GM12878 (cell line): ENCODE measurements around the gene NKRF. TPM values are rescaled to one million over a fixed set of nuclear protein-coding genes. Genes with fewer than 3 reads are reported as not detected.

Experiments used
- ATAC-seq: fragments of 200-7000 bp; cut with Tn5 transposase; 3 replicates; pipeline ENCODE4 v1.9.1; 2020; ENCODE audit warnings: mild to moderate bottlenecking, moderate library complexity
- BruUV-seq: library from RNA; stranded (reverse); fragments of 400-500 nt; replicated peaks from 2 replicates; lab custom pipeline; 2021; lab: Mats Ljungman, UMichigan
- CTCF ChIA-PET: fragments of 300-600 bp; sonication (Branson Sonifier 250); formaldehyde crosslinking; extraction: SDS; loops from one replicate; lab custom pipeline; 2021; ENCODE audit warnings: inconsistent platforms; lab: Yijun Ruan, JAX
- POLR2A ChIA-PET: fragments of 350-600 bp; formaldehyde crosslinking; extraction: SDS; loops from one replicate; lab custom pipeline; 2021; ENCODE audit warnings: inconsistent platforms; lab: Charles Lee
- RAD21 ChIA-PET: fragments of 300-600 bp; sonication (Branson Sonifier 250); formaldehyde crosslinking; loops from one replicate; lab custom pipeline; 2023; ENCODE audit warnings: antibody characterized with exemption; ENCODE audit not compliant: unreplicated experiment; lab: Charles Lee
- SMC1A ChIA-PET: fragments of 300-600 bp; sonication (Branson Sonifier 250); formaldehyde crosslinking; loops from one replicate; lab custom pipeline; 2023; ENCODE audit not compliant: unreplicated experiment, uncharacterized antibody; lab: Charles Lee
- DNase-seq: peaks from one replicate; pipeline ENCODE4 v3.0.0-alpha.2; 2011; ENCODE audit warnings: low read depth, low spot score
- FAIRE-seq: peaks from 3 replicates; lab custom pipeline; 2011; peaks lifted over from hg19 to GRCh38; lab: Jason Lieb, UNC
- H2AFZ ChIP-seq: 2 replicates; pipeline ENCODE4 v1.6.0; 2011; ENCODE audit warnings: low read depth, low read length, control low read depth; ENCODE audit not compliant: control insufficient read depth
- H3K27ac ChIP-seq: 2 replicates; pipeline ENCODE4 v1.5.1; 2011; ENCODE audit warnings: control low read depth; ENCODE audit not compliant: control insufficient read depth, insufficient read depth
- H3K27me3 ChIP-seq, 2 experiments: replicated peaks in 1 of 2; 2 replicates each; pipeline versions ENCODE4 v1.6.0 to v1.6.1; 2011; ENCODE audit warnings: low read length in 1 of 2; ENCODE audit not compliant: control insufficient read depth in 2 of 2, insufficient read depth in 2 of 2
- H3K36me3 ChIP-seq, 2 experiments: 2 replicates each; pipeline ENCODE4 v1.5.1; 2011; ENCODE audit warnings: low read length in 1 of 2; ENCODE audit not compliant: control insufficient read depth in 2 of 2, insufficient read depth in 2 of 2
- H3K4me1 ChIP-seq: 2 replicates; pipeline ENCODE4 v1.6.1; 2011; ENCODE audit warnings: mild to moderate bottlenecking, low read length, moderate library complexity, mixed read lengths; ENCODE audit not compliant: control insufficient read depth, insufficient read depth
- H3K4me2 ChIP-seq: 2 replicates; pipeline ENCODE4 v1.6.0; 2011; ENCODE audit warnings: control low read depth; ENCODE audit not compliant: control insufficient read depth, insufficient read depth
- H3K4me3 ChIP-seq: fragments of 200-600 bp; sonication (generic); 2 replicates; pipeline ENCODE4 v1.5.1; 2016
- H3K79me2 ChIP-seq: 2 replicates; pipeline ENCODE4 v1.6.0; 2011; ENCODE audit warnings: low read length; ENCODE audit not compliant: control insufficient read depth, insufficient read depth
- H3K9ac ChIP-seq: 2 replicates; pipeline ENCODE4 v1.8.0; 2011; ENCODE audit warnings: low read length, control low read depth, mixed read lengths; ENCODE audit not compliant: control insufficient read depth, insufficient read depth
- H3K9me3 ChIP-seq: replicated peaks from 3 replicates; pipeline ENCODE4 v1.5.1; 2011; ENCODE audit warnings: mild to moderate bottlenecking, low read length; ENCODE audit not compliant: control insufficient read depth, insufficient read depth
- H4K20me1 ChIP-seq: 2 replicates; pipeline ENCODE4 v1.6.0; 2011; ENCODE audit not compliant: control insufficient read depth, insufficient read depth
- CEBPB ChIP-seq, 2 experiments: fragments of 150-350 bp in 1 of 2; IDR thresholded peaks; 2 replicates each; pipeline ENCODE4 v1.6.1; 2012 to 2014; ENCODE audit warnings: low read depth in 2 of 2, low read length in 2 of 2, borderline replicate concordance in 1 of 2, inconsistent platforms in 1 of 2
- IRF5 ChIP-seq: fragments of 450-650 bp; IDR thresholded peaks from 2 replicates; pipeline ENCODE4 v1.6.1; 2017; ENCODE audit warnings: borderline replicate concordance
- NR2C2 ChIP-seq: IDR thresholded peaks from 2 replicates; pipeline ENCODE4 v1.6.1; 2011; ENCODE audit warnings: borderline replicate concordance, low read depth; ENCODE audit not compliant: control insufficient read depth, insufficient read length
- POLR2A ChIP-seq: IDR thresholded peaks from 2 replicates; pipeline ENCODE4 v1.6.1; 2011; ENCODE audit warnings: low read depth, mild to moderate bottlenecking, low read length
- ZNF207 ChIP-seq: fragments of 450-650 bp; IDR thresholded peaks from 2 replicates; pipeline ENCODE4 v1.6.1; 2014; ENCODE audit warnings: antibody characterized with exemption, mild to moderate bottlenecking, borderline replicate concordance
- ZSCAN29 ChIP-seq: fragments of 450-650 bp; IDR thresholded peaks from 2 replicates; pipeline ENCODE4 v1.6.1; 2017; ENCODE audit warnings: mild to moderate bottlenecking, moderate library complexity
- WGBS: methylation state at CpG from one replicate; pipeline ENCODE4 v1.1.6; 2016; ENCODE audit warnings: low lambda C conversion rate; ENCODE audit not compliant: insufficient replicate concordance, insufficient coverage; ENCODE audit errors: missing lambda C conversion rate; 5-methylcytosine and 5-hydroxymethylcytosine counted together
- in situ Hi-C: fragments of 300-500 bp; cut with MboI; formaldehyde crosslinking; loops from 9 replicates; pipeline ENCODE4 v1.14.3; 2018; ENCODE audit warnings: mixed read lengths
- intact Hi-C: fragments of 100-400 bp; cut with micrococcal nuclease; formaldehyde crosslinking; loops from one replicate; pipeline ENCODE4 v1.14.2; 2022; ENCODE audit not compliant: unreplicated experiment
- polyA plus RNA-seq, 11 experiments: library from polyadenylated mRNA; depleted of rRNA in 4 of 11; unstranded in 6 of 11; stranded (reverse) in 5 of 11; fragments of >200 nt; fragmentation: Nextera tagmentation in 4 of 11; fragmentation: Illumina TruSeq in 1 of 11; extraction: Ambion mirVana in 4 of 11; extraction: Trizol in 1 of 11; gene quantifications; 1 replicate in 1 of 11; 2 replicates in 10 of 11; pipeline versions ENCODE4 v1.2.1 to v1.2.3, GENCODE V29; 2011 to 2016; ENCODE audit warnings: inconsistent platforms in 2 of 11, missing spikeins in 2 of 11, low read depth in 1 of 11
- total RNA-seq, 4 experiments: library from RNA; depleted of rRNA in 3 of 4; stranded (reverse); fragments of >200 nt in 3 of 4; fragmentation: Illumina TruSeq in 1 of 4; extraction: Trizol in 1 of 4; gene quantifications; 2 replicates each; pipeline versions ENCODE4 v1.2.1 to v1.2.3, GENCODE V29; 2013 to 2021
- TF ChIP-seq, protein P1 (sequence below): fragments of 450-650 bp; IDR thresholded peaks from 2 replicates; pipeline ENCODE4 v1.6.1; 2016; ENCODE audit warnings: mild to moderate bottlenecking

The NKRF gene
- total and polyA plus RNA-seq, 10 of the 15 experiments (the other 5 are each of a cell fraction or from before 2014, with no cell fraction given), result 6.2 to 21.5 (median 10.1) TPM

DNA sequence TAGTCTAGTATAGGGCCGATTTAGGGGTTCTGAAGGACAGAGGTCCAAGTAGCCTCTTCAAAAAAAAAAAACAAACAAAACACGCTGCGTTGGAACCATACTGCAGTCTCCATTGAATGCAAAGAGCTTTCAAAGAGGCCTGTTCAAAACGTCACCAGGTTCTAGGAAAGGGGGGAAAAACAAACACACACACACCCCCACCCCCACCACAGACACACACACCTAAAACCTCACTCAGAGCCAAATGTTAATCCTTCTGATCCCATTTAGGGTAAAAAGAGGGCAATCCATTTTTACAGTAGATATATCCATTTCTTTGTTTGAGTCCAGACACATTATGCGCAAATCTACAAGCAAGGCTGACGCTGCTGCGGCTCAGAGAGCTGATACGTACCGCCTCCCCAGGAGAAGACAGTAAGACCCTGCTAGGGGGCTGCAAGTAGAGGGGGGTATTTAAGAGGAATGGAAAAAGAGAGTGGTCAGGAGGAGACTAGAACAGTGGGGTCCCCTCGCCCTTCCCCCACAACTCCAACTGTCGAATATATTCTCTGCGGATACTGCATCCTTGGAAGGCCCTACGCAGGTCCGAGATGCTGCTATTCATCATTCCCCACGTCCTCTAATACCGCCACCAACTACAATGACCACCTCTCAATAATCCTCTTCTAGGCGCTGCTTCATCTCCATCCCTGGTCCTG, 1.3 kb downstream of the NKRF start:
- RAD21 ChIA-PET, result interaction anchor here (1.0 to 2.6 kb wide), 11 partner anchors 9 to 125 kb away, joined by 3 to 9 read pairs (median 5); partner anchors contain the start of genes SEPTIN6 and UBE2A
- TF ChIP-seq ZNF207, result no peak
- TF ChIP-seq, protein P1, sequence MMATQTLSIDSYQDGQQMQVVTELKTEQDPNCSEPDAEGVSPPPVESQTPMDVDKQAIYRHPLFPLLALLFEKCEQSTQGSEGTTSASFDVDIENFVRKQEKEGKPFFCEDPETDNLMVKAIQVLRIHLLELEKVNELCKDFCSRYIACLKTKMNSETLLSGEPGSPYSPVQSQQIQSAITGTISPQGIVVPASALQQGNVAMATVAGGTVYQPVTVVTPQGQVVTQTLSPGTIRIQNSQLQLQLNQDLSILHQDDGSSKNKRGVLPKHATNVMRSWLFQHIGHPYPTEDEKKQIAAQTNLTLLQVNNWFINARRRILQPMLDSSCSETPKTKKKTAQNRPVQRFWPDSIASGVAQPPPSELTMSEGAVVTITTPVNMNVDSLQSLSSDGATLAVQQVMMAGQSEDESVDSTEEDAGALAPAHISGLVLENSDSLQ, result no peak
- TF ChIP-seq POLR2A, result no peak
- no peak for TF ChIP-seq NR2C2
- no peak for TF ChIP-seq IRF5
- TF ChIP-seq ZSCAN29, result no peak
- TF ChIP-seq CEBPB (IDR thresholded peaks at IDR 0.05; ENCODE audit: borderline replicate concordance in 1 of 2, low read depth in 2 of 2, low read length in 2 of 2), result no peak
- TF ChIP-seq, all 136 proteins: peak for 0
- Histone ChIP-seq H3K4me2 (peak overlapping the region; percentile 56), H3K36me3 (no peaks in the 10 kb centered on the region; a peak in 1 of 4 replicates), H4K20me1 (no peaks in the 10 kb centered on the region), H2AFZ (no peak overlapping the region), H3K9ac (peak overlapping the region; percentile 24), H3K27me3 (no peaks in the 10 kb centered on the region), H3K9me3 (no peaks in the 10 kb centered on the region), H3K79me2 (peaks cover 44% of the 10 kb centered on the region), H3K4me3 (peak overlapping the region; percentile 57; the same call in 1 of the 2 replicates), H3K27ac (no peak overlapping the region), H3K4me1 (no peaks in the 10 kb centered on the region; the same call in 1 of the 2 replicates)
- 31% methylated on average over 16 of the region's 17 CpGs for WGBS
- ChIA-PET CTCF (interaction anchor here (1.5 to 3.9 kb wide), 4 partner anchors 25 to 124 kb away, joined by 5 to 16 read pairs (median 10); no protein-coding TSS in a partner anchor), SMC1A (interaction anchor here (0.6 to 2.3 kb wide), 10 partner anchors 8 to 222 kb away, joined by 3 to 8 read pairs (median 4); partner anchors contain the start of genes SEPTIN6 and UBE2A), POLR2A (interaction anchor here (0.5 to 2.2 kb wide), 8 partner anchors 12 to 153 kb away, joined by 3 to 13 read pairs (median 4); partner anchors contain the start of gene SOWAHD)
- BruUV-seq, result no TSS peak
- no peak for DNase-seq
- in situ Hi-C loops, result no loop called here
- no peak for ATAC-seq
- intact Hi-C loops, result no loop called here
- FAIRE-seq, result no peak
